ENCODE measurements around the gene H3-3A. TPM values are rescaled to one million over a fixed set of nuclear protein-coding genes. Genes with fewer than 3 reads are reported as not detected.

The H3-3A gene
- total RNA-seq, 1 experiment from 2014 or later: 894 TPM

- H3K4me3 Mint-ChIP-seq: no peak overlapping the region
- no peak overlapping the region for H3K27ac Mint-ChIP-seq
- ATAC-seq (no peak), DNase-seq (ENCODE audit: low spot score) (no peak)
- H3K36me3 Mint-ChIP-seq: no peaks in the 10 kb centered on the region
- H3K27me3 Mint-ChIP-seq (ENCODE audit: low read depth): no peaks in the 10 kb centered on the region; the same call in 1 of the 2 replicates
- peaks cover 7% of the 10 kb centered on the region; the same call in 1 of the 2 replicates for H3K4me1 Mint-ChIP-seq
- TF ChIP-seq, protein P1, sequence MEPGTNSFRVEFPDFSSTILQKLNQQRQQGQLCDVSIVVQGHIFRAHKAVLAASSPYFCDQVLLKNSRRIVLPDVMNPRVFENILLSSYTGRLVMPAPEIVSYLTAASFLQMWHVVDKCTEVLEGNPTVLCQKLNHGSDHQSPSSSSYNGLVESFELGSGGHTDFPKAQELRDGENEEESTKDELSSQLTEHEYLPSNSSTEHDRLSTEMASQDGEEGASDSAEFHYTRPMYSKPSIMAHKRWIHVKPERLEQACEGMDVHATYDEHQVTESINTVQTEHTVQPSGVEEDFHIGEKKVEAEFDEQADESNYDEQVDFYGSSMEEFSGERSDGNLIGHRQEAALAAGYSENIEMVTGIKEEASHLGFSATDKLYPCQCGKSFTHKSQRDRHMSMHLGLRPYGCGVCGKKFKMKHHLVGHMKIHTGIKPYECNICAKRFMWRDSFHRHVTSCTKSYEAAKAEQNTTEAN (CRISPR knock-in tag; IDR thresholded peaks at IDR 0.05): no peak
- TF ChIP-seq, protein P2, sequence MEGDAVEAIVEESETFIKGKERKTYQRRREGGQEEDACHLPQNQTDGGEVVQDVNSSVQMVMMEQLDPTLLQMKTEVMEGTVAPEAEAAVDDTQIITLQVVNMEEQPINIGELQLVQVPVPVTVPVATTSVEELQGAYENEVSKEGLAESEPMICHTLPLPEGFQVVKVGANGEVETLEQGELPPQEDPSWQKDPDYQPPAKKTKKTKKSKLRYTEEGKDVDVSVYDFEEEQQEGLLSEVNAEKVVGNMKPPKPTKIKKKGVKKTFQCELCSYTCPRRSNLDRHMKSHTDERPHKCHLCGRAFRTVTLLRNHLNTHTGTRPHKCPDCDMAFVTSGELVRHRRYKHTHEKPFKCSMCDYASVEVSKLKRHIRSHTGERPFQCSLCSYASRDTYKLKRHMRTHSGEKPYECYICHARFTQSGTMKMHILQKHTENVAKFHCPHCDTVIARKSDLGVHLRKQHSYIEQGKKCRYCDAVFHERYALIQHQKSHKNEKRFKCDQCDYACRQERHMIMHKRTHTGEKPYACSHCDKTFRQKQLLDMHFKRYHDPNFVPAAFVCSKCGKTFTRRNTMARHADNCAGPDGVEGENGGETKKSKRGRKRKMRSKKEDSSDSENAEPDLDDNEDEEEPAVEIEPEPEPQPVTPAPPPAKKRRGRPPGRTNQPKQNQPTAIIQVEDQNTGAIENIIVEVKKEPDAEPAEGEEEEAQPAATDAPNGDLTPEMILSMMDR (IDR thresholded peaks at IDR 0.05): no peak
- TF ChIP-seq ZNF512 (CRISPR knock-in tag; IDR thresholded peaks at IDR 0.05; ENCODE audit: borderline replicate concordance): no peak
- no peak for TF ChIP-seq HMGXB4 (CRISPR knock-in tag; IDR thresholded peaks at IDR 0.05)
- TF ChIP-seq TCF7 (CRISPR knock-in tag; IDR thresholded peaks at IDR 0.05; ENCODE audit: low read depth): no peak
- TF ChIP-seq NR2C2 (CRISPR knock-in tag; IDR thresholded peaks at IDR 0.05): no peak
- no peak for TF ChIP-seq NFATC4 (CRISPR knock-in tag; IDR thresholded peaks at IDR 0.05)
- no peak for TF ChIP-seq ZNF671 (CRISPR knock-in tag; IDR thresholded peaks at IDR 0.05)
- TF ChIP-seq ZNF396 (CRISPR knock-in tag; IDR thresholded peaks at IDR 0.05; ENCODE audit: borderline replicate concordance): no peak
- TF ChIP-seq SMAD4 (CRISPR knock-in tag; IDR thresholded peaks at IDR 0.05): no peak
- POLR2A ChIA-PET: no interaction called here
- CTCF ChIA-PET: no interaction called here
- H3K9me3 Mint-ChIP-seq: no peaks in the 10 kb centered on the region
Observed at GRCh38 chr1:226038661-226039060, 23.9 kb upstream of the H3-3A start.

DNA sequence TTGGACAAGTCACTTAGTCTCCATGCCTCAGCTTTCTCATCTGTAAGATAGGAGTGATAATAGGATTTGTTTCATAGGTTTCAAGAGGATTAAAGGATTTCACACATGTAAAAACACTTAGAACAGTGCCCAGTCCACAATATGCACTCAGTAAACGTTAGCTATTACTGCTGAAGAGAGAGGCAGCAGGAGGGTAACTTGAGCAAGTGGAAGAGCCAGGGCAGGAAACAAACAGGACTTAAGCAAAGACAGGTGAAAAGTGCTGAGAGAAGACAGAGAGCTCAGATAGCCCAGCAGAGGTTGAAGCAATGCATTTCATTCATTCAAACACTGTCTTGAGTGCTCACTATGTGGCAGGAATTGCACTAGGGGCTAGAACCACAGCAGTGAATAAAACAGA, 21.1 kb upstream of the H3-3A start:
- peaks cover 11% of the 10 kb centered on the region for H3K9me3 Mint-ChIP-seq
- POLR2A ChIA-PET: interaction anchor here (0.6 kb wide), 1 partner anchor 13 kb away, joined by 3 read pairs; no protein-coding TSS in a partner anchor
- peaks cover 7% of the 10 kb centered on the region; the same call in 1 of the 2 replicates for H3K4me1 Mint-ChIP-seq
- CTCF ChIA-PET: interaction anchor here (0.8 to 1.7 kb wide), 2 partner anchors 23 to 54 kb away, joined by 3 to 5 read pairs; no protein-coding TSS in a partner anchor
- no peaks in the 10 kb centered on the region; the same call in 1 of the 2 replicates for H3K27me3 Mint-ChIP-seq (ENCODE audit: low read depth)
- no peak overlapping the region for H3K27ac Mint-ChIP-seq
- H3K36me3 Mint-ChIP-seq: 0 out of 2 replicates have a peak, but pooled peaks cover 3% of the 10 kb centered on the region
- ATAC-seq (no peak), DNase-seq (ENCODE audit: low spot score) (no peak)
- no peak overlapping the region for H3K4me3 Mint-ChIP-seq
- TF ChIP-seq PRRX2 (CRISPR knock-in tag; IDR thresholded peaks at IDR 0.05): no peak
- TF ChIP-seq FOXJ3 (CRISPR knock-in tag; IDR thresholded peaks at IDR 0.05; ENCODE audit: borderline replicate concordance): no peak
- TF ChIP-seq PRDM15 (CRISPR knock-in tag; IDR thresholded peaks at IDR 0.05): no peak
- TF ChIP-seq KAT7 (CRISPR knock-in tag; IDR thresholded peaks at IDR 0.05; ENCODE audit: borderline replicate concordance): no peak
- TF ChIP-seq TP53 (CRISPR knock-in tag; IDR thresholded peaks at IDR 0.05): no peak
- no peak for TF ChIP-seq ESRRA (CRISPR knock-in tag; IDR thresholded peaks at IDR 0.05; ENCODE audit: borderline replicate concordance)
- TF ChIP-seq ZNF671 (CRISPR knock-in tag; IDR thresholded peaks at IDR 0.05): no peak
- TF ChIP-seq ZNF263 (CRISPR knock-in tag; IDR thresholded peaks at IDR 0.05; ENCODE audit: low read depth): no peak
- TF ChIP-seq ELF4 (CRISPR knock-in tag; IDR thresholded peaks at IDR 0.05; ENCODE audit: low read depth): no peak
- TF ChIP-seq SOX15 (CRISPR knock-in tag; IDR thresholded peaks at IDR 0.05): no peak
- TF ChIP-seq AR (CRISPR knock-in tag; IDR thresholded peaks at IDR 0.05): no peak
- TF ChIP-seq E2F1 (CRISPR knock-in tag; IDR thresholded peaks at IDR 0.05): no peak

Measured in WTC11 (cell line).